Mesenchymal stem cell (in vitro differentiated cells and primary cell): ENCODE data around the gene AFDN.
A peak's percentile ranks its signal among the peaks of the same experiment; 100 is the strongest.

ENCODE experiments used
- DNase-seq: peaks from one replicate; pipeline ENCODE4 v3.0.0-alpha.2; 2013
- H2AFZ ChIP-seq: one replicate; pipeline ENCODE4 v1.6.1; 2013; ENCODE audit warnings: low read depth, mild to moderate bottlenecking, control low read depth, inconsistent platforms, low read length, moderate library complexity
- H2AK5ac ChIP-seq: 2 replicates; pipeline ENCODE4 v1.6.1; 2013; ENCODE audit warnings: low read length, moderate library complexity, mild to moderate bottlenecking, inconsistent platforms; ENCODE audit not compliant: severe bottlenecking
- H2BK120ac ChIP-seq: one replicate; pipeline ENCODE4 v1.6.1; 2013; ENCODE audit warnings: low read depth, mild to moderate bottlenecking, inconsistent platforms, low read length, moderate library complexity
- H2BK12ac ChIP-seq, 2 experiments: one replicate each; pipeline ENCODE4 v1.6.1; 2013; ENCODE audit warnings: inconsistent platforms in 2 of 2, low read length in 2 of 2, mild to moderate bottlenecking in 2 of 2, moderate library complexity in 2 of 2, control low read depth in 1 of 2
- H2BK15ac ChIP-seq: one replicate; pipeline ENCODE4 v1.6.1; 2013; ENCODE audit warnings: mild to moderate bottlenecking, low read depth, inconsistent platforms; ENCODE audit not compliant: poor library complexity, severe bottlenecking
- H2BK5ac ChIP-seq: 2 replicates; pipeline ENCODE4 v1.6.1; 2013; ENCODE audit warnings: low read depth, mild to moderate bottlenecking, low read length, control low read depth, inconsistent platforms; ENCODE audit not compliant: poor library complexity, severe bottlenecking
- H3K14ac ChIP-seq, 2 experiments: one replicate each; pipeline ENCODE4 v1.6.1; 2013; ENCODE audit warnings: inconsistent platforms in 2 of 2, low read length in 2 of 2, control low read depth in 1 of 2, mild to moderate bottlenecking in 1 of 2, moderate library complexity in 1 of 2
- H3K18ac ChIP-seq, 2 experiments: one replicate each; pipeline ENCODE4 v1.6.1; 2013; ENCODE audit warnings: inconsistent platforms in 2 of 2, low read length in 2 of 2, control low read depth in 1 of 2, low read depth in 1 of 2, mild to moderate bottlenecking in 1 of 2
- H3K23ac ChIP-seq, 2 experiments: one replicate each; pipeline ENCODE4 v1.6.1; 2013; ENCODE audit warnings: inconsistent platforms in 2 of 2, low read length in 2 of 2, mild to moderate bottlenecking in 2 of 2, moderate library complexity in 2 of 2, control low read depth in 1 of 2
- H3K27ac ChIP-seq: 2 replicates; pipeline ENCODE4 v1.5.1; 2013; ENCODE audit warnings: mild to moderate bottlenecking, moderate library complexity, low read length, control low read depth, inconsistent platforms; ENCODE audit not compliant: poor library complexity, severe bottlenecking
- H3K27me3 ChIP-seq, 2 experiments: 2 replicates each; pipeline versions ENCODE4 v1.6.1 to v1.7.0; 2013; ENCODE audit warnings: low read length in 2 of 2, mild to moderate bottlenecking in 2 of 2, moderate library complexity in 2 of 2, control low read depth in 1 of 2, inconsistent platforms in 1 of 2; ENCODE audit not compliant: control insufficient read depth in 1 of 2, insufficient read depth in 1 of 2
- H3K36me3 ChIP-seq, 2 experiments: 2 replicates each; pipeline versions ENCODE4 v1.6.1 to v1.7.0; 2013; ENCODE audit warnings: low read length in 2 of 2, control low read depth in 1 of 2, inconsistent platforms in 1 of 2, low read depth in 1 of 2, mild to moderate bottlenecking in 1 of 2; ENCODE audit not compliant: insufficient read depth in 2 of 2, control insufficient read depth in 1 of 2
- H3K4ac ChIP-seq, 2 experiments: one replicate each; pipeline ENCODE4 v1.6.1; 2013; ENCODE audit warnings: inconsistent platforms in 2 of 2, low read length in 2 of 2, mild to moderate bottlenecking in 2 of 2, moderate library complexity in 2 of 2, control low read depth in 1 of 2, low read depth in 1 of 2
- H3K4me1 ChIP-seq: 2 replicates; pipeline ENCODE4 v1.6.1; 2013; ENCODE audit warnings: low read depth, low read length, control low read depth; ENCODE audit not compliant: control insufficient read depth, insufficient read depth
- H3K4me2 ChIP-seq: 2 replicates; pipeline ENCODE4 v1.6.1; 2013; ENCODE audit warnings: low read length, mild to moderate bottlenecking, inconsistent platforms; ENCODE audit not compliant: poor library complexity, severe bottlenecking
- H3K4me3 ChIP-seq, 2 experiments: 2 replicates each; pipeline versions ENCODE4 v1.5.1 to v1.7.0; 2013; ENCODE audit warnings: low read length in 2 of 2, mild to moderate bottlenecking in 2 of 2, control low read depth in 1 of 2, low read depth in 1 of 2; ENCODE audit not compliant: insufficient read depth in 1 of 2
- H3K79me1 ChIP-seq: replicated peaks from 2 replicates; pipeline ENCODE4 v1.6.1; 2013; ENCODE audit warnings: mild to moderate bottlenecking, control low read depth, low read length, inconsistent platforms; ENCODE audit not compliant: poor library complexity, severe bottlenecking
- H3K9ac ChIP-seq: 2 replicates; pipeline ENCODE4 v1.7.0; 2013; ENCODE audit warnings: mild to moderate bottlenecking, low read length, moderate library complexity
- H3K9me3 ChIP-seq: 2 replicates; pipeline ENCODE4 v1.7.0; 2013; ENCODE audit warnings: mild to moderate bottlenecking, low read length; ENCODE audit not compliant: control insufficient read depth
- H4K8ac ChIP-seq: one replicate; pipeline ENCODE4 v1.6.1; 2013; ENCODE audit warnings: inconsistent platforms, mild to moderate bottlenecking, low read length, moderate library complexity
- H4K91ac ChIP-seq: one replicate; pipeline ENCODE4 v1.6.1; 2013; ENCODE audit warnings: mild to moderate bottlenecking, low read length, inconsistent platforms
- WGBS: methylation state at CpG from one replicate; pipeline ENCODE4 v1.1.7; 2013; ENCODE audit warnings: mixed read lengths; 5-methylcytosine and 5-hydroxymethylcytosine counted together

Gene AFDN

DNA sequence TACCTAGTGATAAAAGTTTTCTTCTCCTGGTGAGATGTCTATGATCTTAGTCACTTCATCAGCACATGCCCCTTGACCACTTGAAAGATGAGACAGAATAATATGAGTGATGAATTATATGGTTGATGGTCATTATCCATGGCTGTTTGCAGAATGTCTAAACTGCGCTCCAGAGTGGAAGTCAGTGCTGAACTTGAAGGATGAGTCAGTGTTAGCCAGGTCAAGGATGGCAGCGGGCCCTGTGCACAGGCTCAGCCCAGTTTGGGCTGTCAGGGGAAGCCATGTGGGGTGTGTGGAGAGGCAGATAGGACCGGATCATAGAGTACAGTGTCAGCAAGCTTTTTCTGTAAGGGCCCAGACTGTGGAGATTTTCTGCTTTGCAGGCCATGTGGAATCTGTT is 103.6 kb downstream of the AFDN start:
- H3K4me2 ChIP-seq: no peak overlapping the region
- no peak overlapping the region for H2AFZ ChIP-seq
- H3K27me3 ChIP-seq: no peaks in the 10 kb centered on the region
- no peak overlapping the region for H2AK5ac ChIP-seq
- peak overlapping the region; percentile 56 for H3K27ac ChIP-seq
- H3K18ac ChIP-seq: no peak overlapping the region
- no peak overlapping the region for H2BK12ac ChIP-seq
- H3K9ac ChIP-seq: no peak overlapping the region
- no peak overlapping the region for H4K8ac ChIP-seq
- peak; percentile 51 for DNase-seq
- peaks cover 13% of the 10 kb centered on the region for H3K4me1 ChIP-seq
- no peak overlapping the region for H4K91ac ChIP-seq
- H3K36me3 ChIP-seq: peaks cover 20 to 33% of the 10 kb centered on the region in 2 experiments
- H3K23ac ChIP-seq: no peak overlapping the region
- no peak overlapping the region for H2BK15ac ChIP-seq
- H3K9me3 ChIP-seq: no peaks in the 10 kb centered on the region
- H2BK5ac ChIP-seq: no peak overlapping the region
- peaks cover 12% of the 10 kb centered on the region for H3K79me1 ChIP-seq
- H3K4me3 ChIP-seq: no peak overlapping the region
- H3K4ac ChIP-seq: no peak overlapping the region
- H3K14ac ChIP-seq: no peak overlapping the region
- H2BK120ac ChIP-seq: no peak overlapping the region
- 33% methylated on average over 3 of the region's 3 CpGs for WGBS

GRCh38 chr6:167932468-167933276 is 106.0 kb downstream of the AFDN start:
- no peak overlapping the region for H3K18ac ChIP-seq
- peaks cover 15% of the 10 kb centered on the region for H3K4me1 ChIP-seq
- H3K9ac ChIP-seq: no peak overlapping the region
- peak overlapping the region in 1 of 2 experiments; percentile 36 for H3K4ac ChIP-seq
- H2BK12ac ChIP-seq: no peak overlapping the region
- H3K4me3 ChIP-seq: no peak overlapping the region
- no peak overlapping the region for H3K23ac ChIP-seq
- H3K4me2 ChIP-seq: peak overlapping the region; percentile 23
- H3K27ac ChIP-seq: peak overlapping the region; percentile 91
- H2AK5ac ChIP-seq: no peak overlapping the region
- H2BK5ac ChIP-seq: peak overlapping the region; percentile 74
- H3K79me1 ChIP-seq: peaks cover 13% of the 10 kb centered on the region
- H4K8ac ChIP-seq: no peak overlapping the region
- H3K27me3 ChIP-seq: no peaks in the 10 kb centered on the region
- H2AFZ ChIP-seq: no peak overlapping the region
- no peak overlapping the region for H2BK15ac ChIP-seq
- WGBS: 91% methylated on average over 10 of the region's 12 CpGs
- H3K9me3 ChIP-seq: no peaks in the 10 kb centered on the region
- no peak for DNase-seq
- H2BK120ac ChIP-seq: no peak overlapping the region
- no peak overlapping the region for H3K14ac ChIP-seq
- peaks cover 10 to 22% of the 10 kb centered on the region in 2 experiments for H3K36me3 ChIP-seq
- H4K91ac ChIP-seq: no peak overlapping the region

- Histone ChIP-seq H3K4me3 (no peak overlapping the region), H2AK5ac (no peak overlapping the region), H4K91ac (no peak overlapping the region), H3K27ac (peak overlapping the region; percentile 77), H2AFZ (no peak overlapping the region), H2BK120ac (no peak overlapping the region), H3K4me1 (peaks cover 15% of the 10 kb centered on the region), H3K4me2 (no peak overlapping the region), H3K27me3 (no peaks in the 10 kb centered on the region), H3K9ac (no peak overlapping the region), H3K14ac (no peak overlapping the region), H2BK5ac (no peak overlapping the region), H3K79me1 (peaks cover 13% of the 10 kb centered on the region), H4K8ac (no peak overlapping the region), H2BK15ac (no peak overlapping the region), H3K23ac (no peak overlapping the region), H2BK12ac (no peak overlapping the region), H3K18ac (no peak overlapping the region), H3K4ac (no peak overlapping the region), H3K9me3 (no peaks in the 10 kb centered on the region), H3K36me3 (peaks cover 7 to 22% of the 10 kb centered on the region in 2 experiments)
- DNase-seq: no peak
- WGBS: 94% methylated on average over 2 of the region's 3 CpGs
Measured at GRCh38 chr6:167933290-167933689, 106.6 kb downstream of the AFDN start.

GRCh38 chr6:167933847-167934246 is 107.1 kb downstream of the AFDN start:
- peak overlapping the region; percentile 3 for H2BK5ac ChIP-seq
- H3K36me3 ChIP-seq: peaks cover 3 to 19% of the 10 kb centered on the region in 2 experiments
- H2AK5ac ChIP-seq: peak overlapping the region; percentile 51
- H3K14ac ChIP-seq: no peak overlapping the region
- no peaks in the 10 kb centered on the region for H3K9me3 ChIP-seq
- no peak overlapping the region for H4K8ac ChIP-seq
- H2BK15ac ChIP-seq: no peak overlapping the region
- H3K27ac ChIP-seq: peak overlapping the region; percentile 19
- no peak overlapping the region for H3K4me3 ChIP-seq
- H3K9ac ChIP-seq: no peak overlapping the region
- H2BK12ac ChIP-seq: no peak overlapping the region
- no peak overlapping the region for H2AFZ ChIP-seq
- no peaks in the 10 kb centered on the region for H3K27me3 ChIP-seq
- 100% methylated on average over 7 of the region's 7 CpGs for WGBS
- DNase-seq: no peak
- no peak overlapping the region for H3K18ac ChIP-seq
- H3K4me1 ChIP-seq: peaks cover 15% of the 10 kb centered on the region
- H3K4me2 ChIP-seq: no peak overlapping the region
- no peak overlapping the region for H3K4ac ChIP-seq
- peaks cover 15% of the 10 kb centered on the region for H3K79me1 ChIP-seq
- no peak overlapping the region for H2BK120ac ChIP-seq
- H4K91ac ChIP-seq: no peak overlapping the region
- H3K23ac ChIP-seq: no peak overlapping the region
